GM12873 (cell line): ENCODE measurements around the gene B3GNT9.

Source experiments
- CTCF ChIP-seq: IDR thresholded peaks from 2 replicates; pipeline ENCODE4 v1.5.1; 2012; ENCODE audit warnings: low read depth, mild to moderate bottlenecking, moderate library complexity, low read length, control low read depth; ENCODE audit not compliant: insufficient read depth; ENCODE audit errors: missing control alignments

B3GNT9 gene

GRCh38 chr16:67170168-67170948, 19.6 kb upstream of the B3GNT9 start, which contains the start of gene NOL3:
TSS of gene NOL3 (plus strand) at chr16:67170538.
- no peak for TF ChIP-seq CTCF

- peak; percentile 81 for TF ChIP-seq CTCF
Observed at GRCh38 chr16:67169642-67170167, 18.9 kb upstream of the B3GNT9 start.

- TF ChIP-seq CTCF, result no peak
Observed at GRCh38 chr16:67169011-67169451, 18.2 kb upstream of the B3GNT9 start.

- TF ChIP-seq CTCF, result no peak
Observed at GRCh38 chr16:67167588-67167987, 16.8 kb upstream of the B3GNT9 start.

GRCh38 chr16:67166598-67167168, 15.9 kb upstream of the B3GNT9 start:
- no peak for TF ChIP-seq CTCF

GRCh38 chr16:67166110-67166547, 15.3 kb upstream of the B3GNT9 start:
- no peak for TF ChIP-seq CTCF
